Stimulated activated CD8-positive, alpha-beta memory T cell treated with anti-CD3 and anti-CD28 coated beads, Interleukin-12 subunit alpha, Interleukin-12 subunit beta, amount 100 ng/mL, for 4 hours (primary cell): ENCODE data around the gene TSPOAP1.

Source experiments
- DNase-seq: peaks from one replicate; pipeline ENCODE4 v3.0.0-alpha.2; 2020; ENCODE audit warnings: low read depth

TSPOAP1 gene

DNA sequence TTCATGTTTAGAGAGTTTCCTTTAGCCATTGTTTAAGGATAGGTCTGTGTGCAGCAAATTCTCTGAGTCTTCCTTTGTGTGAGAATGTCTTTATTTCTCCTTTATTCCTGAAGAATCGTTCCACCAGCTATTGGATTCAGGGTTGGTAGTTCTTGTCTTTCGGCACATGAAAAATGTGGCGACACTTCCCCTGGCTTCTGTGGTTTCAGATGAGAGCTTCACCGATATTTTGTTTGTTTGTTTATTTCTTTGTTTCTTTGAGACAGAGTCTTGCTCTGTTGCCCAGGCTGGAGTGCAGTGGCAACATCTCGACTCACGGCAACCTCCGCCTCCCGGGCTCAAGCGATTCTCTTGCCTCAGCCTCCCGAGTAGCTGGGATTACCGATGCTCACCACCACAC, 66.4 kb downstream of the TSPOAP1 start:
- no peak for DNase-seq

GRCh38 chr17:58254803-58255202, 73.8 kb downstream of the TSPOAP1 start:
- DNase-seq = no peak

DNA sequence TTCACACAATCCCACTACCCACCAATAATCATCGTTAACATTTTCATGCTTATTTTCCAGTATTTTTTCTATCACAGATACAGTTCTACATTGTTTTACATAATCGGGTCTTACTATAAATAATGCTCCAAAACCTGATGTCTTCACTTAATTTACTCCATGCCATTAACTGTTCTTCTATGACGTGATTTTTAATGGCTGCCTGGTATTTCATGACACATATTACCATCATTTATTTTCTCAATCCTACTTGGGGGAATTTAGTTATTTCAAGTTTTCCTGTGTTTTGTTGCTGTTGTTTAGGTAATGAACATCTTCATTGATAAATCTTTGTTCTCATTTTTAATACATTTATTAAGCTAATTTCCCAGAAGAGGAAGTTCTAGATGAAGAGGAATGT, 75.5 kb downstream of the TSPOAP1 start:
- no peak for DNase-seq

DNA sequence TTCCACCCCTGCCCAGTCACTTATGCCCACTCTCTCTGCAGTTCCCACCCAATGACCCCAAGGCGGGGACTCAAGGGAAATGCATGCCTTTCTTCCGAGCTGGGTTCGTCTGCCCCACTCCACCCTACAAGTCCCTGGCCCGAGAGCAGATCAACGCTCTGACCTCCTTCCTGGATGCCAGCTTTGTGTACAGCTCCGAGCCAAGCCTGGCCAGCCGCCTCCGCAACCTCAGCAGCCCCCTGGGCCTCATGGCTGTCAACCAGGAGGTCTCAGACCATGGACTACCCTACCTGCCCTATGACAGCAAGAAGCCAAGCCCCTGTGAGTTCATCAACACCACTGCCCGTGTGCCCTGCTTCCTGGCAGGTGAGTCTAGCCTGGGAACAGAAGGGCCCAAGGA, 76.5 kb downstream of the TSPOAP1 start:
- DNase-seq = no peak
